CD4-positive, CD25-positive, alpha-beta regulatory T cell (primary cell): ENCODE data around the gene CSF1. TPM values are rescaled to one million over a fixed set of nuclear protein-coding genes. Genes with fewer than 3 reads are reported as not detected.

Source experiments
- ATAC-seq, 2 donors: fragments of 150-1000 bp; cut with Tn5 transposase; one replicate each; pipeline ENCODE4 v1.10.0; 2021; ENCODE audit warnings: low read depth in 2 of 2, moderate number of reproducible peaks in 2 of 2, moderate library complexity in 1 of 2
- DNase-seq, 3 donors: peaks; one replicate each; pipeline versions ENCODE4 v3.0.0 to v3.0.0-alpha.2; 2012 to 2022; ENCODE audit warnings: mixed read lengths in 1 of 3
- H3K27ac ChIP-seq: one replicate; pipeline ENCODE4 v1.7.0; 2013; ENCODE audit warnings: mild to moderate bottlenecking, low read length; ENCODE audit not compliant: insufficient read depth, poor library complexity, severe bottlenecking
- H3K27me3 ChIP-seq: one replicate; pipeline ENCODE4 v1.7.0; 2013; ENCODE audit warnings: low read length; ENCODE audit not compliant: control insufficient read depth, insufficient read depth
- H3K36me3 ChIP-seq: one replicate; pipeline ENCODE4 v1.7.0; 2013; ENCODE audit warnings: mild to moderate bottlenecking, low read length, moderate library complexity; ENCODE audit not compliant: control insufficient read depth, insufficient read depth
- H3K4me1 ChIP-seq: 2 replicates; pipeline ENCODE4 v1.7.0; 2013; ENCODE audit warnings: mild to moderate bottlenecking, low read length; ENCODE audit not compliant: insufficient read depth, control insufficient read depth, poor library complexity, severe bottlenecking
- H3K4me3 ChIP-seq: one replicate; pipeline ENCODE4 v1.7.0; 2013; ENCODE audit warnings: low read depth, mild to moderate bottlenecking, low read length, moderate library complexity
- H3K9me3 ChIP-seq, 2 experiments: 1 replicate in 1 of 2; 2 replicates in 1 of 2; pipeline ENCODE4 v1.7.0; 2013; ENCODE audit warnings: low read length in 2 of 2, mild to moderate bottlenecking in 1 of 2, moderate library complexity in 1 of 2; ENCODE audit not compliant: control insufficient read depth in 2 of 2
- H3K27ac Mint-ChIP-seq, 3 donors: one replicate each; pipeline ENCODE4 v1.8.0; 2020 to 2022; ENCODE audit warnings: mild to moderate bottlenecking in 3 of 3, mixed read lengths in 3 of 3, moderate library complexity in 2 of 3
- H3K27me3 Mint-ChIP-seq: one replicate; pipeline ENCODE4 v1.8.0; 2022; ENCODE audit warnings: mild to moderate bottlenecking, mixed read lengths
- H3K36me3 Mint-ChIP-seq: one replicate; pipeline ENCODE4 v1.8.0; 2020; ENCODE audit warnings: mixed read lengths
- H3K4me1 Mint-ChIP-seq, 4 donors: one replicate each; pipeline ENCODE4 v1.8.0; 2020 to 2022; ENCODE audit warnings: mixed read lengths in 4 of 4, mild to moderate bottlenecking in 1 of 4
- H3K4me3 Mint-ChIP-seq, 4 donors: one replicate each; pipeline ENCODE4 v1.8.0; 2020 to 2022; ENCODE audit warnings: mild to moderate bottlenecking in 4 of 4, mixed read lengths in 4 of 4, moderate library complexity in 3 of 4
- H3K9me3 Mint-ChIP-seq, 7 donors: one replicate each; pipeline ENCODE4 v1.8.0; 2020 to 2022; ENCODE audit warnings: mixed read lengths in 7 of 7, mild to moderate bottlenecking in 3 of 7, moderate library complexity in 2 of 7
- polyA plus RNA-seq, 4 donors: library from polyadenylated mRNA; unstranded; fragments of 300-500 nt; fragmentation: Illumina TruSeq; gene quantifications; one replicate each; pipeline ENCODE4 v1.2.3, GENCODE V29; 2021
- total RNA-seq: library from RNA; stranded (reverse); gene quantifications from one replicate; pipeline ENCODE4 v1.2.3, GENCODE V29; 2022

Gene CSF1
- total and polyA plus RNA-seq, 5 donors from 2014 or later = 12.2 to 28.4 (median 16.5) TPM

DNA sequence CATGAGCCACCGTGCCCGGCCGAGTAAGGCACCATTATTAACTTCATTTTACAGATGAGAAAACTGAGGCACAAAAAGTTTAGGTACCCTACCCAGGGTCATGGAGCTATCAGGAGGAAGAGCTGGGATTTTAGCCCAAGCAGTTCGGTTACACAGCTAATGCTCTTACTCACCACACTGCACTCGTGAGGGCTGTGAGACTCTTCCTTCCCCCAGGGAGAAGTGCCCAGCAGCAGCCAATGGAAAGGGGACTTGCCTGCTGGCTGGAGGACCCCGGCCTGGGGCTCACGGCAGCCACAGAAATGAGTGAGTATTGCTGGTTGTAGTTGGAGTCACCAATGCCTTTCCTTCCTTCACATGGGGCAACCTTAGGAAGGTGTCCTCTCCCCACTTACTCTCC, 5.2 kb upstream of the CSF1 start:
- Histone ChIP-seq H3K9me3 (no peaks in the 10 kb centered on the region), H3K27me3 (no peaks in the 10 kb centered on the region), H3K27ac (peak overlapping the region; percentile 85), H3K36me3 (no peaks in the 10 kb centered on the region), H3K4me3 (no peak overlapping the region), H3K4me1 (peaks cover 43% of the 10 kb centered on the region)
- peaks cover 0 to 1% (median 0%) of the 10 kb centered on the region in 7 donors for H3K9me3 Mint-ChIP-seq
- peaks cover 7 to 59% (median 47%) of the 10 kb centered on the region in 4 donors for H3K4me1 Mint-ChIP-seq
- H3K4me3 Mint-ChIP-seq = peak overlapping the region in 2 of 4 donors; percentile 83 to 86
- DNase-seq = no peak
- H3K36me3 Mint-ChIP-seq = peaks cover 2% of the 10 kb centered on the region
- peaks cover 5% of the 10 kb centered on the region for H3K27me3 Mint-ChIP-seq
- peak overlapping the region; percentile 92 to 99 (median 96) for H3K27ac Mint-ChIP-seq
- ATAC-seq = no peak

DNA sequence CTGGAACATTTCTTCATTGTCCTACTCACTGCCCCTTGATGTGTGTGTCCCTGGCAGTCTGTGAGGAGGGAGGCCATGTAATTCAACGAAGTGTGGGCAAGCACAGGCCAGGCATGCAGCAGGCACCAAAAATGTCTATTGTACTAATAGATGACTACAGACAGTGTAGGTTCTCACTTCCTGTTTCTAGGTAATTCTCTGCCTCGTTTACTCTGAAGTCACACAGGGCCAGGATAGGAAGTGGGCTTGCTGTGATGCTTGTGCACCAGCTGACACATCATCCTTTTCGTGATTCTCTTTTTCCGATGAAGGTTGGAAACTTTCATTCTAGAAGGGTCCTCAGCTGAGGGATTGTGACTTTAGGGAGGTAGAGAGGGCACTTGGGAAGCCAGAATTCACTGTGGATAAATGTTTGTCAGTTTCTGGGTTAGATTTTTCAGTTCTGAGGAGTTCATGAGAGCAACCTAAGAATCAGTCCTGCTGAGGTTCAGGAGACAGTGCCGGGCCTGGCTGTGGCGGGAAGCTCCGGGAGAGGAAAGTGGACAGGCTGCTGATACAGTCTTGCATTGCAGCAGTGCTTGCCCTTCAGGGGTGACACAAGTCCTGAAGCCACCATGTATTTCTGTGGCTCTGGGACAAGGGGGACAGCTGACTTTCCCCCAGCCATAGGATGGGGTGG, 4.3 kb upstream of the CSF1 start:
- Histone ChIP-seq H3K9me3 (no peaks in the 10 kb centered on the region), H3K4me1 (peaks cover 45% of the 10 kb centered on the region), H3K36me3 (no peaks in the 10 kb centered on the region), H3K27me3 (no peaks in the 10 kb centered on the region), H3K4me3 (peak overlapping the region; percentile 72), H3K27ac (peak overlapping the region; percentile 85)
- Mint-ChIP-seq H3K4me3 (peak overlapping the region; percentile 78 to 86 (median 82)), H3K27ac (peak overlapping the region; percentile 92 to 99 (median 96)), H3K36me3 (peaks cover 2% of the 10 kb centered on the region), H3K4me1 (peaks cover 7 to 60% (median 47%) of the 10 kb centered on the region in 4 donors), H3K27me3 (peaks cover 5% of the 10 kb centered on the region), H3K9me3 (peaks cover 0 to 1% (median 0%) of the 10 kb centered on the region in 7 donors)
- DNase-seq (peak; percentile 26 to 90 (median 72)), ATAC-seq (peak; percentile 98)

DNA sequence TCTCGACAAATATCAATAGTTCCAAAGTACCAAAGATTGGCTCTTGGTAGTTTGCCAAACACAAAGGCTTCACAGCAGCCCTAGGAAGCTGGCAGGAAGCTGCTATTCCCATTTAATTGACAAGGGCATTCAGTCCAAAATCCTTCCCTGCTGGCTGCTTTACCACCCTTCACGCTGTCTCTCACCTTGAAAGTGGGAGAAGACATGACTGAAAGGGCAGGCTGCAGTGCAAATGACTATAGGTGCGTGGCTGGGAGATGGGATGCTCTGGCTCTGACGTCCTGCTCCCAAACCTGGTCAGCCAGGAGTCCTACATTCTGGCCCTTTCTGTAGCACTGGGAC, 3.8 kb upstream of the CSF1 start:
- H3K27ac ChIP-seq = peak overlapping the region; percentile 85
- DNase-seq (no peak), ATAC-seq (no peak)
- H3K27me3 ChIP-seq = no peaks in the 10 kb centered on the region
- Mint-ChIP-seq H3K27me3 (peaks cover 5% of the 10 kb centered on the region), H3K27ac (peak overlapping the region; percentile 92 to 99 (median 96)), H3K4me1 (peaks cover 7 to 63% (median 50%) of the 10 kb centered on the region in 4 donors), H3K9me3 (peaks cover 0 to 1% (median 0%) of the 10 kb centered on the region in 7 donors), H3K4me3 (peak overlapping the region in 3 of 4 donors; percentile 83 to 90 (median 86)), H3K36me3 (peaks cover 2% of the 10 kb centered on the region)
- peaks cover 50% of the 10 kb centered on the region for H3K4me1 ChIP-seq
- no peaks in the 10 kb centered on the region for H3K9me3 ChIP-seq
- no peaks in the 10 kb centered on the region for H3K36me3 ChIP-seq
- H3K4me3 ChIP-seq = peak overlapping the region; percentile 72

DNA sequence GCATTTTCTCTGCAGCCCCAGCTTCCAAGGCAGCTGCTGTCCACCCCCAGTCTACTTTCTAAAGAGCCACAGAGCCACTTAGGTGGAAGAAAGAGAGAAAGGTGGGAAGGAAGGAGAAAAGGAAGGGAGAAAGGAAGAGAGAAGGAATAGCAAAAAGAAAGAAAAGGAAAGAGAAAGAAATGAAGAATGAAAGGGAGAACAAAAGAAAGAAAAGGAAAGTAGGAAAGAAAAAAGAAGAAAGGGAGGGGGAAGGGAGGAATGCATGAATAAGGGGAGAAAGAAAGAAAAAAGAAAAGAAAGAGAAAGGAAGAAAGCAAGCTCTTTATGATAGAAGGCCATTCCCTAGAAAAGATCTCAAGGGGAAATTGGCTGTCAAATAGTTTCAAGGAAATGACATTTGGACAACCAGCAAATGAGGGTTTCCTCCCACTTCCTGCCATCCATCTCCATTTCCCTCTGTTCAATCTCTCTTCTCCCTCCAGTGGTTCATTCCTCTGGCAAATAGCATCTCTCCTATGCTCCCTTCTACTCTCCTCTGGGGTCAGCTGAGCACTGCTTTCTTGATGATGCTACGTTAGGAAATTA, 3.4 kb upstream of the CSF1 start:
- Mint-ChIP-seq H3K27me3 (peaks cover 5% of the 10 kb centered on the region), H3K27ac (peak overlapping the region; percentile 87 to 96 (median 92)), H3K9me3 (peaks cover 0 to 1% (median 0%) of the 10 kb centered on the region in 7 donors), H3K4me3 (peak overlapping the region; percentile 57 to 90 (median 66)), H3K4me1 (peaks cover 7 to 67% (median 53%) of the 10 kb centered on the region in 4 donors), H3K36me3 (peaks cover 2% of the 10 kb centered on the region)
- Histone ChIP-seq H3K9me3 (no peaks in the 10 kb centered on the region), H3K4me3 (peak overlapping the region; percentile 72), H3K36me3 (no peaks in the 10 kb centered on the region), H3K27me3 (no peaks in the 10 kb centered on the region), H3K27ac (peak overlapping the region; percentile 85), H3K4me1 (peaks cover 54% of the 10 kb centered on the region)
- no peak for DNase-seq
- ATAC-seq = no peak

DNA sequence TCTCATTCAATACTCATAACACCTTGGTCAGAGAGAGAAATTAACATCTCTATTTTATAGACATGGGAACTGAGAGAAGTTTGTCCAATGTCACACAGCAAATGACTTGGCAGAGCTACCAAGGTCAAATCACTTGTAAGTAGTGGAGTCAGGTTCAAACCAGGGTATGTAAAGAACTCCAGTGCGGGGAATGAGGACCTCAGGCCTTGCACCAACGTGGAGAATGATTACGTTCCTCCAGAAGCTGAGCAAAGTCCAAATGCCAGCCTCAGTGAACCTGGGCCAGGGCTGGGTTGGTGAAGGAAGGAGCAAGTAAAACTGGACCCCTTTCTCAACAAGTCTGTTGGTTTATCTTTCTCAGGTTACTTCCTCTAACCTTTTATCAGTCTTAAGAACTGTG, 1.8 kb upstream of the CSF1 start:
- Mint-ChIP-seq H3K27me3 (peaks cover 5% of the 10 kb centered on the region), H3K4me3 (peak overlapping the region; percentile 90 to 95 (median 93))

DNA sequence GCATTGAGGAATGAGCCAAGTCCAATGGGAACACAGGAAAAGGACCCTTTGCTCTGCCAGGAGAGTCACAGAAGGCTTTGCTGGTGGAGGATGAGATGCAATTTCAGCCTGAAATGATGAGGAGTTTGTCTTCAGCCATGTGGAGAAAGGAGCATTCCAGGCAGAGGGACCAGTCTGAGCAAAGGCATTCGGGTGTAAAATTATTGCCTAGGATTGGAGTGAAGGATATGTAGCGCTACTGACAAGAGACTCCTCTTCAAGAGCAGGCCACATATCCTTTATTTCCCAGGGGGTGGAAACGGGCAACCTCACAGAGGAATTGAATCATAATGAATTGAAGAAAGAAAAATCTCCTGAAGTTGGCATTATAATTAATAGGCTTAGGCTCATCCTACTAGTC, 1.1 kb upstream of the CSF1 start:
- H3K9me3 ChIP-seq = no peaks in the 10 kb centered on the region
- H3K27me3 ChIP-seq = no peaks in the 10 kb centered on the region
- peaks cover 0 to 1% (median 0%) of the 10 kb centered on the region in 7 donors for H3K9me3 Mint-ChIP-seq
- ATAC-seq (no peak), DNase-seq (no peak)
- H3K27me3 Mint-ChIP-seq = peaks cover 5% of the 10 kb centered on the region
- peak overlapping the region; percentile 90 to 95 (median 93) for H3K4me3 Mint-ChIP-seq
- H3K36me3 Mint-ChIP-seq = peaks cover 2% of the 10 kb centered on the region
- peak overlapping the region; percentile 91 to 99 (median 96) for H3K27ac Mint-ChIP-seq
- H3K36me3 ChIP-seq = peaks cover under 1% of the 10 kb centered on the region
- peak overlapping the region; percentile 69 for H3K4me3 ChIP-seq
- H3K4me1 Mint-ChIP-seq = peaks cover 12 to 86% (median 64%) of the 10 kb centered on the region in 4 donors
- H3K4me1 ChIP-seq = peaks cover 75% of the 10 kb centered on the region
- no peak overlapping the region for H3K27ac ChIP-seq

More for the DNA sequence above, 1.8 kb upstream of the CSF1 start:
- no peak overlapping the region for H3K27ac ChIP-seq
- ATAC-seq (no peak), DNase-seq (no peak)
- H3K36me3 ChIP-seq = no peaks in the 10 kb centered on the region
- peaks cover 2% of the 10 kb centered on the region for H3K36me3 Mint-ChIP-seq
- no peaks in the 10 kb centered on the region for H3K9me3 ChIP-seq
- H3K9me3 Mint-ChIP-seq = peaks cover 0 to 1% (median 0%) of the 10 kb centered on the region in 7 donors
- H3K4me1 ChIP-seq = peaks cover 69% of the 10 kb centered on the region
- no peaks in the 10 kb centered on the region for H3K27me3 ChIP-seq
- peaks cover 12 to 82% (median 62%) of the 10 kb centered on the region in 4 donors for H3K4me1 Mint-ChIP-seq
- no peak overlapping the region for H3K4me3 ChIP-seq
- H3K27ac Mint-ChIP-seq = peak overlapping the region; percentile 76 to 96 (median 91)

DNA sequence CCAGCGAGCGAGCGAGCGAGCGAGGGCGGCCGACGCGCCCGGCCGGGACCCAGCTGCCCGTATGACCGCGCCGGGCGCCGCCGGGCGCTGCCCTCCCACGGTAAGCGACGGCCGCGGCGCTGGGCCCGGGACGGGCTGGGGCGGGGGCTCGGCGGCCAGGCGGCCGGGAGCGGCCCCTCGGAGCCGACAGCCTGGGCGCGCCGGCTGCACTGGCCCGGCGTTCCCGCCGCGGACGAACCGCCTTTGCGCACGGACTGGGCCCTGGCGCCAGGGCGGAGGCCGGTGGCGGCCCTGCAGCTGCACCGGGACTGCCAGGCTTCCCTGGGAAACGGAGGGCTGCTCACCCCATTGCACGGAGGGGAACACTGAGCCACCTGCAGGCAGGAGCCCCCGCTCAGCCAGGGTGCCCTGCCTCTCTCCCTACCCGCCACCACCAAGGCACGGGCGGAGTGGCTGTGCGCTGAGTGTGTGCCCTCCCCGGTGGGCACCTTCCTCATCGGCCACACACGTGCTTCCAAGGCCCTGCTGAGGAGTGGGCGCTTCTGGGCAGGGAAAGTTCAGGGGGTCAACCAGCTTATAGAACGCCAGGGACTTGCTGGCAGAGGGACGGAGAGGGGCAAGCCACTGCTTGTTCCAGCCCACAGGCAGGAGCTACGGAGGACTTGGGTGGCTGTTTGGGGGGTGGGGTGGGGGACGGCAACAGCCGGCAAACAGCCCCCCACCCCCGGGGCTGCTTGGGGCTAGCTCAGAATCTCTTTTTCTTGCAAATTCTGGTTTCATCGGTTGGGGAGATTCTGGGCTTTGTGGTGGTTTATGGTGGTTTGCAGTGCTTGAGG, 532 bp downstream of the CSF1 start:
- peaks cover 67% of the 10 kb centered on the region for H3K4me1 ChIP-seq
- ATAC-seq (peak in 1 of 2 donors; percentile 32), DNase-seq (peak in 2 of 3 donors; percentile 35 to 48)
- H3K4me3 ChIP-seq = peak overlapping the region; percentile 79
- H3K36me3 ChIP-seq = peaks cover 13% of the 10 kb centered on the region
- H3K27ac ChIP-seq = peak overlapping the region; percentile 64
- Mint-ChIP-seq H3K4me3 (peak overlapping the region; percentile 91 to 99 (median 98)), H3K9me3 (peaks cover 0 to 1% (median 0%) of the 10 kb centered on the region in 7 donors), H3K27me3 (peaks cover 3% of the 10 kb centered on the region), H3K36me3 (peaks cover 2% of the 10 kb centered on the region), H3K4me1 (peaks cover 8 to 85% (median 65%) of the 10 kb centered on the region in 4 donors), H3K27ac (peak overlapping the region; percentile 91 to 99 (median 98))
- no peaks in the 10 kb centered on the region for H3K9me3 ChIP-seq
- H3K27me3 ChIP-seq = no peaks in the 10 kb centered on the region
